ENCODE data around the gene AFAP1. TPM values are rescaled to one million over a fixed set of nuclear protein-coding genes. Genes with fewer than 3 reads are reported as not detected.

The AFAP1 gene
- total and polyA plus RNA-seq, 8 donors = 23.6 to 31.4 (median 27.4) TPM

DNA sequence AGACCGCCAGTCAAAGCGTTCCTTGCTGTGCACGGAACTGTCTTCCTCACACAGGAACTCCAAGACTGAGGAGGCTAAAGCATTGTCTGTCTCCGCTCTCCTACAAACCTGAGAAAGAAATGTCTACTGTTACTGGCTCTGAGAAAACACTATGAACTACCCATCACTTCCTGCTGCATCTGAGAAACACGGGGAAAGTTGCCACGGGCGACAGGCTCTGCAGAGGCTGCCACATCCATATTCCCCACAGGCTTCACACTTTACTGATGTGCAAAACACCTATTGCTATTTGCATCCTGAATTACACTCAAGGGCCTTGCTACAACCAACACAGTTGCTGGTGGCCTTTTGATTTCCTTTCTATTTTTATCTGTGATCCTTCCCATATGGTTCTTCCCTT, 59.0 kb downstream of the AFAP1 start:
- intact Hi-C loops (cut with DNase I) = no loop called here

GRCh38 chr4:7879127-7879526, 60.5 kb downstream of the AFAP1 start:
- Histone ChIP-seq H3K36me3 (no peaks in the 10 kb centered on the region), H3K9me3 (no peaks in the 10 kb centered on the region), H3K4me1 (no peaks in the 10 kb centered on the region), H3K27ac (no peak overlapping the region), H3K27me3 (no peaks in the 10 kb centered on the region), H3K4me3 (no peak overlapping the region)
- no peak for ATAC-seq
- DNase-seq = no peak
- TF ChIP-seq, protein P1, sequence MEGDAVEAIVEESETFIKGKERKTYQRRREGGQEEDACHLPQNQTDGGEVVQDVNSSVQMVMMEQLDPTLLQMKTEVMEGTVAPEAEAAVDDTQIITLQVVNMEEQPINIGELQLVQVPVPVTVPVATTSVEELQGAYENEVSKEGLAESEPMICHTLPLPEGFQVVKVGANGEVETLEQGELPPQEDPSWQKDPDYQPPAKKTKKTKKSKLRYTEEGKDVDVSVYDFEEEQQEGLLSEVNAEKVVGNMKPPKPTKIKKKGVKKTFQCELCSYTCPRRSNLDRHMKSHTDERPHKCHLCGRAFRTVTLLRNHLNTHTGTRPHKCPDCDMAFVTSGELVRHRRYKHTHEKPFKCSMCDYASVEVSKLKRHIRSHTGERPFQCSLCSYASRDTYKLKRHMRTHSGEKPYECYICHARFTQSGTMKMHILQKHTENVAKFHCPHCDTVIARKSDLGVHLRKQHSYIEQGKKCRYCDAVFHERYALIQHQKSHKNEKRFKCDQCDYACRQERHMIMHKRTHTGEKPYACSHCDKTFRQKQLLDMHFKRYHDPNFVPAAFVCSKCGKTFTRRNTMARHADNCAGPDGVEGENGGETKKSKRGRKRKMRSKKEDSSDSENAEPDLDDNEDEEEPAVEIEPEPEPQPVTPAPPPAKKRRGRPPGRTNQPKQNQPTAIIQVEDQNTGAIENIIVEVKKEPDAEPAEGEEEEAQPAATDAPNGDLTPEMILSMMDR (IDR thresholded peaks at IDR 0.05) = no peak
- intact Hi-C loops (cut with DNase I) = no loop called here

More for the DNA sequence above, 59.0 kb downstream of the AFAP1 start:
- Histone ChIP-seq H3K27ac (no peak overlapping the region), H3K4me1 (no peaks in the 10 kb centered on the region), H3K27me3 (no peaks in the 10 kb centered on the region), H3K9me3 (no peaks in the 10 kb centered on the region), H3K4me3 (no peak overlapping the region), H3K36me3 (no peaks in the 10 kb centered on the region)
- DNase-seq = no peak
- TF ChIP-seq, protein P1 (IDR thresholded peaks at IDR 0.05) = no peak
- ATAC-seq = no peak

- DNase-seq (no peak), ATAC-seq (no peak)
- intact Hi-C loops (cut with DNase I) = no loop called here
- no peaks in the 10 kb centered on the region for H3K36me3 ChIP-seq
- no peaks in the 10 kb centered on the region for H3K4me1 ChIP-seq
- no peak overlapping the region for H3K27ac ChIP-seq
- no peaks in the 10 kb centered on the region for H3K27me3 ChIP-seq
- TF ChIP-seq, protein P1 (IDR thresholded peaks at IDR 0.05) = no peak
- no peaks in the 10 kb centered on the region for H3K9me3 ChIP-seq
- no peak overlapping the region for H3K4me3 ChIP-seq
These were observed 61.3 kb downstream of the AFAP1 start for GRCh38 chr4:7878323-7878722.

DNA sequence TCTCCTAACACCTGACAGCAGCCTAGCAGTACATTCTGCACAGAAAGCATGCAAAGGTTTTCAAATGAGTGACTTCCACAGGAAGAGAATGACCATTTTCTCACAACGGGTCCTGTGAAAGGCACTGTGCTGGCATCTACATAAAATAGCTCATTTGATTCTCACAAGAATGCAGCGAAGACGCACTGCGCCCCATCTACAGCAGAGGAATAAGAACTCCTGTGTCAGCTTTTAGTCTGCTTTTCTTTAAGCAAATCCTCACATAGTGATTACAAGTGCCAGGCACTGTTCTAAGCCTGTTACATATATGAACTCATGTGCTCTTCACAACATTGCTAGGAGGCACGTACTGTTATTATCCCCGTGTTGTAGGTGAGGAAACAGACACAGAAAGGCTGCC, 62.5 kb downstream of the AFAP1 start:
- TF ChIP-seq, protein P1 (IDR thresholded peaks at IDR 0.05) = no peak
- no peak for DNase-seq
- Histone ChIP-seq H3K36me3 (no peaks in the 10 kb centered on the region), H3K4me3 (no peak overlapping the region), H3K27ac (no peak overlapping the region), H3K9me3 (no peaks in the 10 kb centered on the region), H3K27me3 (no peaks in the 10 kb centered on the region), H3K4me1 (no peaks in the 10 kb centered on the region)
- intact Hi-C loops (cut with DNase I) = no loop called here
- no peak for ATAC-seq

GRCh38 chr4:7876201-7876875, 63.3 kb downstream of the AFAP1 start:
- H3K27ac ChIP-seq = peak overlapping the region in 1 of 2 donors; percentile 8
- intact Hi-C loops (cut with DNase I) = no loop called here
- ATAC-seq = peak; percentile 28
- DNase-seq = no peak
- H3K36me3 ChIP-seq = no peaks in the 10 kb centered on the region
- peaks cover 0 to 4% of the 10 kb centered on the region in 2 donors for H3K4me1 ChIP-seq
- H3K9me3 ChIP-seq = no peaks in the 10 kb centered on the region
- H3K27me3 ChIP-seq = no peaks in the 10 kb centered on the region
- TF ChIP-seq, protein P1 (IDR thresholded peaks at IDR 0.05) = no peak
- no peak overlapping the region for H3K4me3 ChIP-seq

All from left lung (tissue), 10 donors.